IMR-90 (cell line): ENCODE results near the gene ANP32A. TPM values are rescaled to one million over a fixed set of nuclear protein-coding genes. Genes with fewer than 3 reads are reported as not detected.
A peak's percentile ranks its signal among the peaks of the same experiment; 100 is the strongest.

ENCODE experiments used
- ATAC-seq: fragments of 200-7000 bp; cut with Tn5 transposase; 2 replicates; pipeline ENCODE4 v1.9.1; 2020; ENCODE audit warnings: low read depth, mild to moderate bottlenecking, moderate library complexity
- BruUV-seq: library from RNA; stranded (reverse); fragments of 400-500 nt; replicated peaks from 2 replicates; lab custom pipeline; 2021; lab: Mats Ljungman, UMichigan
- CTCF ChIA-PET: fragments of 300-600 bp; formaldehyde crosslinking; extraction: SDS; loops from one replicate; lab custom pipeline; 2021; ENCODE audit warnings: antibody characterized with exemption; lab: Yijun Ruan, JAX
- POLR2A ChIA-PET: fragments of 300-600 bp; sonication (Branson Sonifier 250); formaldehyde crosslinking; loops from one replicate; lab custom pipeline; 2022; ENCODE audit warnings: antibody characterized with exemption; ENCODE audit not compliant: unreplicated experiment; lab: Charles Lee
- DNase-seq: peaks from one replicate; pipeline ENCODE4 v3.0.0; 2013
- H2AFZ ChIP-seq: replicated peaks from 2 replicates; pipeline ENCODE3; 2013; ENCODE audit warnings: low read length, mild to moderate bottlenecking; ENCODE audit not compliant: poor library complexity
- H2AK5ac ChIP-seq: 2 replicates; pipeline ENCODE4 v1.6.1; 2013; ENCODE audit warnings: low read depth, low read length, inconsistent platforms
- H2AK9ac ChIP-seq: replicated peaks from 2 replicates; pipeline ENCODE3; 2013; ENCODE audit warnings: mild to moderate bottlenecking, low read depth, low read length, moderate library complexity; ENCODE audit not compliant: poor library complexity
- H2BK120ac ChIP-seq: 2 replicates; pipeline ENCODE4 v1.6.1; 2013; ENCODE audit warnings: low read depth, low read length, inconsistent platforms
- H2BK15ac ChIP-seq: 3 replicates; pipeline ENCODE4 v1.6.1; 2013; ENCODE audit warnings: low read depth, low read length, inconsistent platforms
- H2BK20ac ChIP-seq: 2 replicates; pipeline ENCODE4 v1.6.1; 2013; ENCODE audit warnings: low read depth, mild to moderate bottlenecking, inconsistent platforms, low read length, moderate library complexity
- H2BK5ac ChIP-seq: 2 replicates; pipeline ENCODE4 v1.6.1; 2013; ENCODE audit warnings: mild to moderate bottlenecking, low read depth, low read length, inconsistent platforms; ENCODE audit not compliant: poor library complexity, severe bottlenecking
- H3K14ac ChIP-seq: replicated peaks from 2 replicates; pipeline ENCODE4 v1.6.1; 2013; ENCODE audit warnings: low read depth, low read length, inconsistent platforms
- H3K18ac ChIP-seq: 2 replicates; pipeline ENCODE4 v1.6.1; 2013; ENCODE audit warnings: low read depth, low read length, control low read depth
- H3K23ac ChIP-seq: 2 replicates; pipeline ENCODE4 v1.6.1; 2013; ENCODE audit warnings: low read depth, low read length, inconsistent platforms
- H3K27ac ChIP-seq: 2 replicates; pipeline ENCODE4 v1.5.1; 2013; ENCODE audit warnings: mild to moderate bottlenecking, control low read depth, low read length; ENCODE audit not compliant: insufficient read depth
- H3K27me3 ChIP-seq: 2 replicates; pipeline ENCODE4 v1.6.1; 2013; ENCODE audit warnings: low read length; ENCODE audit not compliant: control insufficient read depth, insufficient read depth
- H3K36me3 ChIP-seq: 2 replicates; pipeline ENCODE4 v1.6.1; 2013; ENCODE audit warnings: low read length, mixed read lengths; ENCODE audit not compliant: control insufficient read depth, insufficient read depth
- H3K4ac ChIP-seq: 2 replicates; pipeline ENCODE4 v1.6.1; 2013; ENCODE audit warnings: low read depth, low read length, inconsistent platforms
- H3K4me1 ChIP-seq: 2 replicates; pipeline ENCODE4 v1.6.1; 2013; ENCODE audit warnings: low read length, mixed read lengths; ENCODE audit not compliant: control insufficient read depth, insufficient read depth
- H3K4me2 ChIP-seq: 2 replicates; pipeline ENCODE4 v1.6.1; 2013; ENCODE audit warnings: low read depth, mild to moderate bottlenecking, control low read depth, low read length, moderate library complexity
- H3K4me3 ChIP-seq: 2 replicates; pipeline ENCODE4 v1.5.1; 2013; ENCODE audit warnings: low read depth, mild to moderate bottlenecking, control low read depth, low read length, moderate library complexity; ENCODE audit not compliant: insufficient read depth
- H3K56ac ChIP-seq: 2 replicates; pipeline ENCODE4 v1.6.1; 2013; ENCODE audit warnings: low read length, inconsistent platforms; ENCODE audit not compliant: insufficient read depth; ENCODE audit errors: extremely low read depth
- H3K79me1 ChIP-seq, 2 experiments: 2 replicates each; pipeline ENCODE4 v1.6.1; 2013; ENCODE audit warnings: low read length in 2 of 2, inconsistent platforms in 1 of 2, low read depth in 1 of 2
- H3K9ac ChIP-seq: 2 replicates; pipeline ENCODE4 v1.6.1; 2013; ENCODE audit warnings: low read depth, low read length, control low read depth
- H3K9me1 ChIP-seq: 2 replicates; pipeline ENCODE4 v1.6.1; 2013; ENCODE audit warnings: low read length, inconsistent platforms; ENCODE audit not compliant: insufficient read depth
- H3K9me3 ChIP-seq: 2 replicates; pipeline ENCODE4 v1.6.1; 2013; ENCODE audit warnings: low read length; ENCODE audit not compliant: control insufficient read depth, insufficient read depth
- H4K20me1 ChIP-seq: 2 replicates; pipeline ENCODE4 v1.6.1; 2013; ENCODE audit warnings: low read length, inconsistent platforms; ENCODE audit not compliant: insufficient read depth
- H4K5ac ChIP-seq: 2 replicates; pipeline ENCODE4 v1.6.1; 2013; ENCODE audit warnings: mild to moderate bottlenecking, low read depth, low read length, control low read depth
- H4K8ac ChIP-seq, 2 experiments: 2 replicates each; pipeline ENCODE4 v1.6.1; 2013; ENCODE audit warnings: low read depth in 2 of 2, low read length in 2 of 2, control low read depth in 1 of 2, inconsistent platforms in 1 of 2
- H4K91ac ChIP-seq: 2 replicates; pipeline ENCODE4 v1.6.1; 2013; ENCODE audit warnings: low read depth, low read length, inconsistent platforms; ENCODE audit not compliant: insufficient read depth
- BHLHE40 ChIP-seq: fragments of 150-350 bp; IDR thresholded peaks from 2 replicates; pipeline ENCODE4 v1.6.1; 2016; ENCODE audit warnings: mild to moderate bottlenecking, low read depth, low read length
- CHD1 ChIP-seq: IDR thresholded peaks from 2 replicates; pipeline ENCODE4 v1.6.1; 2012; ENCODE audit warnings: low read depth, low read length, improper control_type of control experiment
- MAFK ChIP-seq: IDR thresholded peaks from 2 replicates; pipeline ENCODE4 v1.6.1; 2012; ENCODE audit warnings: low read depth, low read length, improper control_type of control experiment
- MAZ ChIP-seq: IDR thresholded peaks from 2 replicates; pipeline ENCODE4 v1.6.1; 2012; ENCODE audit warnings: low read depth, mild to moderate bottlenecking, low read length, improper control_type of control experiment, moderate library complexity, borderline replicate concordance
- MXI1 ChIP-seq: IDR thresholded peaks from 2 replicates; pipeline ENCODE4 v1.6.1; 2012; ENCODE audit warnings: low read depth, mild to moderate bottlenecking, low read length, moderate library complexity, borderline replicate concordance
- NFE2L2 ChIP-seq: fragments of 150-350 bp; IDR thresholded peaks from 2 replicates; pipeline ENCODE4 v1.6.1; 2016; ENCODE audit warnings: low read depth, mild to moderate bottlenecking, low read length
- POLR2A ChIP-seq: IDR thresholded peaks from 2 replicates; pipeline ENCODE4 v1.6.1; 2012; ENCODE audit warnings: mild to moderate bottlenecking, low read depth, low read length
- RAD21 ChIP-seq: IDR thresholded peaks from 2 replicates; pipeline ENCODE4 v1.6.1; 2012; ENCODE audit warnings: low read length, improper control_type of control experiment
- RCOR1 ChIP-seq: IDR thresholded peaks from 2 replicates; pipeline ENCODE4 v1.6.1; 2012; ENCODE audit warnings: mild to moderate bottlenecking, low read length, improper control_type of control experiment; ENCODE audit not compliant: insufficient replicate concordance
- RFX5 ChIP-seq: IDR thresholded peaks from 2 replicates; pipeline ENCODE4 v1.8.0; 2012; ENCODE audit warnings: low read depth, mild to moderate bottlenecking, low read length, moderate library complexity
- SMC3 ChIP-seq: fragments of 150-350 bp; IDR thresholded peaks from 2 replicates; pipeline ENCODE4 v1.6.1; 2016; ENCODE audit warnings: low read depth, mild to moderate bottlenecking, antibody characterized with exemption, low read length, moderate library complexity
- whole genome bisulfite sequencing, 2 experiments: methylation state at CpG; one replicate each; pipeline versions ENCODE4 v1.1.5 to v1.1.7; 2013; ENCODE audit warnings: missing lambda C conversion rate in 2 of 2; ENCODE audit not compliant: insufficient read length in 1 of 2; ENCODE audit errors: extremely low coverage in 2 of 2; 5-methylcytosine and 5-hydroxymethylcytosine counted together
- dilution Hi-C: fragments of 300-500 bp; cut with HindIII; formaldehyde crosslinking; loops from one replicate; pipeline ENCODE4 v1.14.3; 2018; ENCODE audit warnings: low sequenced_read_pairs; ENCODE audit not compliant: unreplicated experiment
- in situ Hi-C: fragments of 300-500 bp; cut with MboI; formaldehyde crosslinking; loops from 3 replicates; pipeline ENCODE4 v1.14.3; 2019; ENCODE audit warnings: low sequenced_read_pairs, inconsistent platforms, mixed read lengths
- intact Hi-C: fragments of 100-400 bp; cut with micrococcal nuclease; formaldehyde crosslinking; loops from 2 replicates; pipeline ENCODE4 v1.10.0; 2022
- polyA plus RNA-seq, 3 experiments: library from polyadenylated mRNA; depleted of rRNA; stranded (reverse); fragments of >200 nt; gene quantifications; 2 replicates each; pipeline ENCODE4 v1.2.3, GENCODE V29; 2012; ENCODE audit warnings: low replicate concordance in 1 of 3
- total RNA-seq: library from RNA; depleted of rRNA; stranded (reverse); fragments of >200 nt; gene quantifications from 2 replicates; pipeline ENCODE4 v1.2.3, GENCODE V29; 2012
- TF ChIP-seq, protein P1 (sequence below): conservative IDR thresholded peaks from 2 replicates; pipeline ENCODE4 v1.5.1; 2012; ENCODE audit warnings: mild to moderate bottlenecking, low read depth, low read length, improper control_type of control experiment
- TF ChIP-seq, protein P2 (sequence below): fragments of 150-350 bp; IDR thresholded peaks from 2 replicates; pipeline ENCODE4 v1.6.1; 2017; ENCODE audit warnings: mild to moderate bottlenecking, antibody characterized with exemption, low read length, low read depth
- TF ChIP-seq, protein P3 (sequence below): fragments of 150-350 bp; IDR thresholded peaks from 2 replicates; pipeline ENCODE4 v1.6.1; 2016; ENCODE audit warnings: low read depth, mild to moderate bottlenecking, low read length, moderate library complexity, borderline replicate concordance

Gene ANP32A
- total and polyA plus RNA-seq, 2 of the 4 experiments (the other 2 are of a cell fraction), result 62.4 to 72.8 TPM

DNA sequence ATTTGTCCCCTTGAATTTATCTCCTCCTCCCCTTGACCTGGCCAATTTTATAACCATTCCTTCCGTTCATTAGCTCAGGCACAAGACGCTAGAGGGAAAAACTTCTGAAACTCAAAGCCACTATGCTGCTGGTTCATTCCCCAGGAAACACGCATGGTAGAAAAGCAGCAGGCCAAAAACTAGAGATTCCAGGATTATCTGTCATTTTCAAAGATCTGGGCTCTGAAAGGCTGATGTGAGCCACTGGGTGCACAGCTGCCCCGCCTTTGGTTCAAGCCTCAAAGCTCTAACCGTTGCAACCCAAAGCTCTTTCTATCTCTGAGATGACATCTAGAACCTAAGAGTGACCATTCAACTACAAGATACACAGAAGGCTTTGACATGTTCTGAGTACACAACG, 6.1 kb downstream of the ANP32A start:
- Histone ChIP-seq H3K4ac (no peak overlapping the region), H3K18ac (no peak overlapping the region), H2AFZ (no peak overlapping the region), H3K79me1 (peaks cover 48 to 74% of the 10 kb centered on the region in 2 experiments), H4K91ac (no peak overlapping the region), H2BK15ac (no peak overlapping the region), H4K5ac (no peak overlapping the region), H3K9ac (no peak overlapping the region), H2BK120ac (no peak overlapping the region), H3K36me3 (0 out of 2 replicates have a peak, but pooled peaks cover 1% of the 10 kb centered on the region), H3K56ac (no peak overlapping the region), H4K20me1 (peaks cover 66% of the 10 kb centered on the region), H3K9me1 (peaks cover 26% of the 10 kb centered on the region), H2AK9ac (no peak overlapping the region), H2BK5ac (no peak overlapping the region), H3K4me2 (no peak overlapping the region), H3K14ac (no peak overlapping the region), H3K4me3 (no peak overlapping the region), H4K8ac (no peak overlapping the region), H2AK5ac (no peak overlapping the region), H3K27me3 (no peaks in the 10 kb centered on the region), H3K23ac (peak overlapping the region; percentile 44; the same call in 1 of the 2 replicates), H3K4me1 (peaks cover 19% of the 10 kb centered on the region), H2BK20ac (no peak overlapping the region), H3K27ac (no peak overlapping the region), H3K9me3 (no peaks in the 10 kb centered on the region)
- intact Hi-C loops, result loop anchor here (10.0 kb wide), 1 partner anchor 510 kb away; no protein-coding TSS in a partner anchor
- POLR2A ChIA-PET, result no interaction called here
- 80% methylated on average over 1 of the region's 6 CpGs; no CpG with 5 or more reads in 1 of the 2 experiments for WGBS, 2 experiments
- no TSS peak for BruUV-seq
- TF ChIP-seq NFE2L2 (no peak), RAD21 (no peak), BHLHE40 (no peak), MAZ (no peak), MXI1 (no peak), SMC3 (no peak), RFX5 (no peak), POLR2A (no peak), CHD1 (no peak), MAFK (no peak), RCOR1 (no peak)
- TF ChIP-seq, protein P1, sequence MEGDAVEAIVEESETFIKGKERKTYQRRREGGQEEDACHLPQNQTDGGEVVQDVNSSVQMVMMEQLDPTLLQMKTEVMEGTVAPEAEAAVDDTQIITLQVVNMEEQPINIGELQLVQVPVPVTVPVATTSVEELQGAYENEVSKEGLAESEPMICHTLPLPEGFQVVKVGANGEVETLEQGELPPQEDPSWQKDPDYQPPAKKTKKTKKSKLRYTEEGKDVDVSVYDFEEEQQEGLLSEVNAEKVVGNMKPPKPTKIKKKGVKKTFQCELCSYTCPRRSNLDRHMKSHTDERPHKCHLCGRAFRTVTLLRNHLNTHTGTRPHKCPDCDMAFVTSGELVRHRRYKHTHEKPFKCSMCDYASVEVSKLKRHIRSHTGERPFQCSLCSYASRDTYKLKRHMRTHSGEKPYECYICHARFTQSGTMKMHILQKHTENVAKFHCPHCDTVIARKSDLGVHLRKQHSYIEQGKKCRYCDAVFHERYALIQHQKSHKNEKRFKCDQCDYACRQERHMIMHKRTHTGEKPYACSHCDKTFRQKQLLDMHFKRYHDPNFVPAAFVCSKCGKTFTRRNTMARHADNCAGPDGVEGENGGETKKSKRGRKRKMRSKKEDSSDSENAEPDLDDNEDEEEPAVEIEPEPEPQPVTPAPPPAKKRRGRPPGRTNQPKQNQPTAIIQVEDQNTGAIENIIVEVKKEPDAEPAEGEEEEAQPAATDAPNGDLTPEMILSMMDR, result no peak
- TF ChIP-seq, protein P2, sequence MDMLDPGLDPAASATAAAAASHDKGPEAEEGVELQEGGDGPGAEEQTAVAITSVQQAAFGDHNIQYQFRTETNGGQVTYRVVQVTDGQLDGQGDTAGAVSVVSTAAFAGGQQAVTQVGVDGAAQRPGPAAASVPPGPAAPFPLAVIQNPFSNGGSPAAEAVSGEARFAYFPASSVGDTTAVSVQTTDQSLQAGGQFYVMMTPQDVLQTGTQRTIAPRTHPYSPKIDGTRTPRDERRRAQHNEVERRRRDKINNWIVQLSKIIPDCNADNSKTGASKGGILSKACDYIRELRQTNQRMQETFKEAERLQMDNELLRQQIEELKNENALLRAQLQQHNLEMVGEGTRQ, result no peak
- TF ChIP-seq, protein P3, sequence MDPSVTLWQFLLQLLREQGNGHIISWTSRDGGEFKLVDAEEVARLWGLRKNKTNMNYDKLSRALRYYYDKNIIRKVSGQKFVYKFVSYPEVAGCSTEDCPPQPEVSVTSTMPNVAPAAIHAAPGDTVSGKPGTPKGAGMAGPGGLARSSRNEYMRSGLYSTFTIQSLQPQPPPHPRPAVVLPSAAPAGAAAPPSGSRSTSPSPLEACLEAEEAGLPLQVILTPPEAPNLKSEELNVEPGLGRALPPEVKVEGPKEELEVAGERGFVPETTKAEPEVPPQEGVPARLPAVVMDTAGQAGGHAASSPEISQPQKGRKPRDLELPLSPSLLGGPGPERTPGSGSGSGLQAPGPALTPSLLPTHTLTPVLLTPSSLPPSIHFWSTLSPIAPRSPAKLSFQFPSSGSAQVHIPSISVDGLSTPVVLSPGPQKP, result no peak
- dilution Hi-C loops, result no loop called here
- ATAC-seq (no peak), DNase-seq (no peak)
- CTCF ChIA-PET, result interaction anchor here (0.6 kb wide), 1 partner anchor 141 kb away, joined by 3 read pairs; no protein-coding TSS in a partner anchor
- in situ Hi-C loops, result no loop called here
